Muscle layer of colon (tissue), 2 donors: ENCODE results near the gene BID.
"Not testable (repeated sequence)": the region's sequence is repeated elsewhere in the genome, so short reads cannot be mapped to it uniquely, and the experiment has no call there.

Experiments used
- H3K27ac ChIP-seq: one replicate; pipeline ENCODE4 v1.7.0; 2013; ENCODE audit warnings: low read depth, mild to moderate bottlenecking, low read length, moderate library complexity
- H3K27me3 ChIP-seq, 2 donors: one replicate each; pipeline ENCODE4 v1.7.0; 2013; ENCODE audit warnings: low read length in 2 of 2, mild to moderate bottlenecking in 2 of 2; ENCODE audit not compliant: insufficient read depth in 2 of 2, control insufficient read depth in 1 of 2
- H3K36me3 ChIP-seq: one replicate; pipeline ENCODE4 v1.7.0; 2013; ENCODE audit warnings: mild to moderate bottlenecking, low read length; ENCODE audit not compliant: insufficient read depth
- H3K4me1 ChIP-seq: one replicate; pipeline ENCODE4 v1.7.0; 2013; ENCODE audit warnings: mild to moderate bottlenecking, low read length; ENCODE audit not compliant: insufficient read depth
- H3K4me3 ChIP-seq, 2 donors: one replicate each; pipeline ENCODE4 v1.7.0; 2013; ENCODE audit warnings: low read length in 2 of 2, low read depth in 1 of 2, mild to moderate bottlenecking in 1 of 2, moderate library complexity in 1 of 2
- H3K9ac ChIP-seq: one replicate; pipeline ENCODE4 v1.7.0; 2013; ENCODE audit warnings: low read length
- H3K9me3 ChIP-seq: one replicate; pipeline ENCODE4 v1.7.0; 2013; ENCODE audit warnings: mild to moderate bottlenecking, low read length
- donor health status: abdominal sarcoma.
- donor health status: Adenocarcinoma of cecum.

BID gene

GRCh38 chr22:17772249-17772957, 1.9 kb downstream of the BID start:
- Histone ChIP-seq H3K9ac (no peak overlapping the region), H3K4me3 (no peak overlapping the region), H3K27me3 (no peaks in the 10 kb centered on the region), H3K27ac (no peak overlapping the region), H3K36me3 (no peaks in the 10 kb centered on the region), H3K9me3 (no peaks in the 10 kb centered on the region), H3K4me1 (peaks cover 6% of the 10 kb centered on the region)

GRCh38 chr22:17770180-17771077, 3.8 kb downstream of the BID start:
- Histone ChIP-seq H3K36me3 (no peaks in the 10 kb centered on the region), H3K4me3 (no peak overlapping the region), H3K9me3 (no peaks in the 10 kb centered on the region), H3K27me3 (no peaks in the 10 kb centered on the region), H3K9ac (no peak overlapping the region), H3K27ac (no peak overlapping the region), H3K4me1 (peaks cover 6% of the 10 kb centered on the region)

- no peak overlapping the region for H3K27ac ChIP-seq
- H3K4me1 ChIP-seq = peaks cover 2% of the 10 kb centered on the region
- H3K9ac ChIP-seq = no peak overlapping the region
- H3K9me3 ChIP-seq = no peaks in the 10 kb centered on the region
- no peaks in the 10 kb centered on the region for H3K27me3 ChIP-seq
- H3K36me3 ChIP-seq = no peaks in the 10 kb centered on the region
- no peak overlapping the region for H3K4me3 ChIP-seq
These were observed 4.6 kb downstream of the BID start for GRCh38 chr22:17769716-17770082.

DNA sequence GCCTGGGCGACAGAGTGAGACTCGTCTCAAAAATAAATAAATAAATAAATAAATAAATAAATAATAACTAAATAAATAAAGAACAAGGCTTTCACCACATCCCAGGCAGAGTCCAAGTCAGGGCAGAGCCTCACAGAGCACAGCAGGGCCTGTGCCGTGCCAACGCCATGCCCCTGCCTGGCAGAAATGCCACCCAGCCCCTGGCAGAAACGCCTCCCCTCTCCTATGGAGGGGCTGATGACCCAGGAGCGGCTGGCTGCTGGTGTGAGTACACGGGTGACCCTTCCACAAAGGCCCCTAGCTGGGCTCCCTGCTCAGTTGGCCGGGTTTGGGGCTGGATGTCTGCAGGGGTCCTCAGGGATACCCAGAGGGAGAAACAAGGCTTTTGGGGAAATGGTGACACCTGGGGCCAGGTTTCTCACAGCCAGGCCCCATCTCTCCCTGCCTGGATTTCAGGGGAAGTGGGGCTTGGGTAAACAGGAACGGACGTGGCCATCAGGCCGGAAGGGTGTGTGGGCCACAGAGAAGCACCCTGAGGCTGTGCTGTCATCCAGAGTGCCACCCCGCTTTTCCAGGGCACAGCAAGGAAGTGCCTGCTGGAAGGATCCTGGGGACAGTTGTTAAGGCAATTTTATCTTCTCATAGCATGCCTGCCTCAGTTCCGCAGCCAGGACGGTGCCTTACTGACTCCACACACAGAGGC, 5.1 kb downstream of the BID start:
- no peaks in the 10 kb centered on the region for H3K27me3 ChIP-seq
- H3K4me1 ChIP-seq = no peaks in the 10 kb centered on the region
- no peak overlapping the region for H3K9ac ChIP-seq
- no peak overlapping the region for H3K27ac ChIP-seq
- no peaks in the 10 kb centered on the region for H3K9me3 ChIP-seq
- no peak overlapping the region for H3K4me3 ChIP-seq
- H3K36me3 ChIP-seq = no peaks in the 10 kb centered on the region

DNA sequence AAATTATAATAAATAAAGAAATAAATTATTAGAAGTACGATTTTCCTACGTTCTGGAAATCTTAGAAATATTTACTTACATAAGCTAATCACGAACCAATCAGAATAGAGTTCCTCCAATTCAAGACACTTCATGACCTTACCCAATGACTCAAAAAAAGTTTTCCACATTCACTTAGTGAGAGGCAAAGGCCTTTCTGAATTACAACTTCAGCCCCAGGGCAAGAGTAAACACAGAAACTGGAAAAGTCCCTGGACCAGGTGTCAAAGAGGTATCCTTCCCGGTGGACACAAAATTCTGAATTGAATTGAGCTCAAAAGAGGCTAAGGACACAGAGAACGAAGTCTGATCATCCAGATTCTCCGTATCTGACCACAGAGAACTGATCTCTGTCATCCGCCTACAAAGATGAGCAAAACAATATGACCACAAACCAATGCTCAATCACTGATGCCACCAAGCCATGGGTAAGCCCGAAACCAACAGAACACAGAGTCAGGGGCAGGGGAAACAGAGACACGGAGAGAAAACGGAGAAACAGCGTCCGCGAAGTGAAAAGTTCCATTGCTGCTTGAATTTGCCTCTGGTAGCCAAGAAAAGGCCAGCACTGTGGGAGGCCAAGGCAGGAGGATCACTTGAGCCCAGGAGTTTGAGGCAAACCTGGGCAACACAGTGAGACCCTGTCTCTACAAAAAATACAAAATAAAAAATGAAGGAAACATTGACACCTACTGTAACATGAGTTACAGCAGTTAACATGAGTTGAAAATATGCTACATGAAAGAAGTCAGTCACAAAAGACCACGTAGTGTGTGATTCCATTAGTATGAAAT, 6.8 kb downstream of the BID start:
- no peaks in the 10 kb centered on the region for H3K36me3 ChIP-seq
- no peak overlapping the region for H3K4me3 ChIP-seq
- no peak overlapping the region for H3K9ac ChIP-seq
- no peaks in the 10 kb centered on the region for H3K9me3 ChIP-seq
- H3K4me1 ChIP-seq = no peaks in the 10 kb centered on the region
- H3K27ac ChIP-seq = no peak overlapping the region
- H3K27me3 ChIP-seq = no peaks in the 10 kb centered on the region

DNA sequence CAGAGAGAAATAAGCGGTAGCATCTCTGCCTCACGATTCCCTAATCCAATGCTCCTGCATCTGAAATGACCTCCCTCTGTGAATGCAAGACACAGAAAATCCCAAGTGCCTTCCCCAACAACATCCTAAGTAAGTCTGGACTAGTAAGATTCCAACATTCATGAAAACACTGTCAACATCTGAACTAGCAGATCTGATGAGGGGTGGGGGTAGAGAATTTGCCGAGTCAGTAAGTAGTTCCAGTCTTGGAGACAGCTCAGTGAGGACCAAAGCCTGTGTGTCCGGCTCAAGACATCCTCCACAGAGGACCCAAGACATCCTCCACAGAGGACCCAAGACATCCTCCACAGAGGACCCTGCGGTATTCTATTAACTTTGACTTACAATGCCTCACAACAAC, 9.4 kb downstream of the BID start:
- H3K4me3 ChIP-seq, H3K27ac ChIP-seq, H3K36me3 ChIP-seq, H3K9me3 ChIP-seq, H3K4me1 ChIP-seq, H3K27me3 ChIP-seq, H3K9ac ChIP-seq: not testable (repeated sequence)

DNA sequence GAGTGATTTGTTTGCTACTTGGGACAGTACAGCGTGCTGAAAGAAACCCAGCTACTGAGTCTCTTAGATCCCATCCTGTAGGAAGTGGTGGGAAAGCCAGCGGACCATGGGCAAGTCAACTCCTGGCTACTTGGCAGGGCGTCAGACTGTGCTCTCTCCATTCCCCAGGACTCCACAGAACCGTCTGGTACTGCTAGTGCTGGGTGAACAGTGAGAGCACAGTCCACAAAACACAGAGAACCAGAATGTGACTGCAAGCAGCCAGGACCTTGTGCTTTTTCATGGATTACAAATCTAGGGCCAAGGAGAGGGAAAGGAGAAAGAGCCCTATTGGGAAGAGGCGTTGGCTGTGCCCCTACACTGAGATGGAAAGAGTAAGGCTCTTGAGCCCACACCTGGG, 10.2 kb downstream of the BID start:
- Histone ChIP-seq H3K4me1 (no peaks in the 10 kb centered on the region), H3K27ac (no peak overlapping the region), H3K4me3 (no peak overlapping the region), H3K27me3 (no peaks in the 10 kb centered on the region), H3K9me3 (no peaks in the 10 kb centered on the region), H3K9ac (no peak overlapping the region), H3K36me3 (no peaks in the 10 kb centered on the region)

- H3K4me1 ChIP-seq, H3K4me3 ChIP-seq, H3K27ac ChIP-seq, H3K9ac ChIP-seq, H3K36me3 ChIP-seq, H3K27me3 ChIP-seq, H3K9me3 ChIP-seq: not testable (repeated sequence)
These were observed 10.8 kb downstream of the BID start for GRCh38 chr22:17763442-17763841.

DNA sequence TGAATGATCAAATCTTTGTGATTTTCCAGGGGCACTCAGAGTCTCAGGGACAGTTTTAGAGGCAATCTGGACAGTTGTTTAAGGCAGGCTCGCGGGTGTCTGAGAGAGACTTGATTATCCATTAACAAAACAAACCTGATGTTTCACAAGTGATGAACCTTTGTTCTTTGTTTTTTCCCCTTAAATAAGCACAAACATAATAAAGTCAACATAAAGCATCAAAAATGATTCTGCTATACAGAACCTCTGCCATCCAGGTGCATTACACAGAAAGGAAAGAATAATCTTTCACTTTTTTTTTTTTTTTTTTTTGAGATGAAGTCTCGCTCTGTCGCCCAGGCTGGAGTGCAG, 13.2 kb downstream of the BID start:
- H3K4me3 ChIP-seq = no peak overlapping the region
- no peaks in the 10 kb centered on the region for H3K36me3 ChIP-seq
- no peak overlapping the region for H3K9ac ChIP-seq
- H3K4me1 ChIP-seq = no peaks in the 10 kb centered on the region
- no peak overlapping the region for H3K27ac ChIP-seq
- H3K27me3 ChIP-seq = no peaks in the 10 kb centered on the region
- H3K9me3 ChIP-seq = no peaks in the 10 kb centered on the region

DNA sequence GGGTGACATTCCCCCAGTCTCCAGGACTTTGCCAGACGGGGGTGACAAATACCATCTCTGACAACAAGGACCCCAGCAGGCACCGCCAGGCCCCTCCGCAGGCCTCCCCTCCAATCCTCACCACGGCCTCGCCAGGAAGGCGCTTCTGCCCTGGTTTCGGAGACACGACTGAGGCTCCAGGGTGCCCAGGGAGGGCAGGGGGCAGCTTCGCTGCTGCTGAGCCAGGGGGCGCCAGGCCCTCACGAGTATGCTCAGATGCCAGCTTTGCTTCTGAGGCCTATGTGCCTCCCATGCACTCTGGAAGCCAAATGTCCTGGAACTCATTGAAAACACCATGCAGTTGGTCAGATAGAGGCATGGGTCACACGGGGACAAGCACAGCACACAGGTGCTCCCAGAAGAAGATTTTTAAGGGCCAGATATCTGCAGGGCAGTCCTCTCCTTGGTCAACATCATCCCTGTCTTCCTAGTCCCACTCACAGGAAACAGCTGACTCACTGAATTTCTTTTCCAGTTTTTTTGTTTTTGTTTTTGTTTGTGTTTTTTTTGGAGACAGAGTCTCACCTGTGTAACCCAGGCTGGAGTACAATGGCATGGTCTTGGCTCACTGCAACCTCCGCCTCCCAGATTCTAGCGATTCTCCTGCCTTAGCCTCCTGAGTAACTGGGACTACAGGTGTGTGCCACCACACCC, 19.9 kb downstream of the BID start:
- Histone ChIP-seq H3K4me1 (no peaks in the 10 kb centered on the region), H3K36me3 (no peaks in the 10 kb centered on the region), H3K4me3 (no peak overlapping the region), H3K27ac (no peak overlapping the region), H3K9me3 (no peaks in the 10 kb centered on the region), H3K9ac (no peak overlapping the region), H3K27me3 (no peaks in the 10 kb centered on the region)
